Sigmoid colon (tissue), 7 donors: Measurements from ENCODE around the gene CPA5. TPM values are rescaled to one million over a fixed set of nuclear protein-coding genes. Genes with fewer than 3 reads are reported as not detected.

Experiments
- DNase-seq: peaks from one replicate; pipeline ENCODE4 v3.0.0-alpha.2; 2019
- H3K27ac ChIP-seq, 4 donors: fragments of 200-600 bp; sonication (generic); one replicate each; pipeline ENCODE4 v1.5.1; 2016 to 2019; ENCODE audit warnings: mild to moderate bottlenecking in 1 of 4
- H3K27me3 ChIP-seq, 3 donors: fragments of 200-600 bp; sonication (generic); one replicate each; pipeline ENCODE4 v1.5.1; 2019; ENCODE audit warnings: mild to moderate bottlenecking in 1 of 3
- H3K36me3 ChIP-seq, 4 donors: fragments of 200-600 bp; sonication (generic); one replicate each; pipeline ENCODE4 v1.5.1; 2016 to 2019
- H3K4me1 ChIP-seq, 4 donors: fragments of 200-600 bp; sonication (generic); one replicate each; pipeline ENCODE4 v1.5.1; 2017 to 2019
- H3K4me3 ChIP-seq, 4 donors: fragments of 200-600 bp; sonication (generic); one replicate each; pipeline ENCODE4 v1.5.1; 2017 to 2019; ENCODE audit warnings: mild to moderate bottlenecking in 2 of 4, moderate library complexity in 1 of 4
- H3K9me3 ChIP-seq, 4 donors: fragments of 200-600 bp in 3 of 4; sonication (generic) in 3 of 4; one replicate each; pipeline versions ENCODE4 v1.5.1 to v1.6.1; 2013 to 2019
- CTCF ChIP-seq, 4 experiments: fragments of 450-650 bp in 3 of 4; fragments of 200-600 bp in 1 of 4; IDR thresholded peaks; one replicate each; pipeline ENCODE4 v1.5.1; 2016 to 2019; ENCODE audit warnings: antibody characterized with exemption in 4 of 4, mild to moderate bottlenecking in 3 of 4, moderate library complexity in 2 of 4
- EP300 ChIP-seq, 4 donors: sonication (generic); formaldehyde crosslinking; IDR thresholded peaks; one replicate each; pipeline ENCODE4 v1.6.1; 2017; ENCODE audit warnings: antibody characterized with exemption in 4 of 4
- POLR2A ChIP-seq, 2 donors: fragments of 450-650 bp; IDR thresholded peaks; one replicate each; pipeline ENCODE4 v1.6.1; 2016; ENCODE audit warnings: antibody characterized with exemption in 2 of 2, mild to moderate bottlenecking in 2 of 2, moderate library complexity in 2 of 2
- POLR2AphosphoS5 ChIP-seq, 4 donors: sonication (generic); formaldehyde crosslinking; IDR thresholded peaks; one replicate each; pipeline ENCODE4 v1.6.1; 2017; ENCODE audit warnings: antibody characterized with exemption in 4 of 4
- WGBS, 2 donors: extraction: QIAGEN DNeasy Blood & Tissue Kit; methylation state at CpG; one replicate each; pipeline ENCODE4 v1.1.7; 2013; 5-methylcytosine and 5-hydroxymethylcytosine counted together
- intact Hi-C: fragments of 100-400 bp; cut with DNase I; formaldehyde crosslinking; loops from one replicate; pipeline ENCODE4 v1.15.1; 2023
- polyA plus RNA-seq, 3 donors: library from polyadenylated mRNA; stranded (reverse); fragments of 200-250 nt; gene quantifications; one replicate each; pipeline ENCODE4 v1.2.3, GENCODE V29; 2013
- total RNA-seq, 4 donors: library from RNA; depleted of rRNA; stranded (reverse); fragments of >200 nt; gene quantifications; one replicate each; pipeline ENCODE4 v1.1.0, GENCODE V29; 2016
- donor health status: healthy with polysubstance abuse.
- donor health status: Bipolar disorder and iron deficiency.
- donor health status: healthy.

The CPA5 gene
- total and polyA plus RNA-seq, 7 donors, result 1.1 TPM; not detected in 6

GRCh38 chr7:130346177-130346905 lies 1.7 kb downstream of the CPA5 start:
- Histone ChIP-seq H3K4me3 (no peak overlapping the region), H3K9me3 (no peaks in the 10 kb centered on the region), H3K4me1 (no peaks in the 10 kb centered on the region), H3K36me3 (no peaks in the 10 kb centered on the region), H3K27ac (no peak overlapping the region), H3K27me3 (no peaks in the 10 kb centered on the region)
- TF ChIP-seq CTCF (IDR thresholded peaks at IDR 0.05), result no peak
- TF ChIP-seq POLR2A (IDR thresholded peaks at IDR 0.05), result no peak
- no peak for TF ChIP-seq EP300 (IDR thresholded peaks at IDR 0.05)
- no peak for TF ChIP-seq POLR2AphosphoS5 (IDR thresholded peaks at IDR 0.05)
- no peak for DNase-seq
- 82 to 84% methylated on average over 10 of the region's 10 CpGs for WGBS, 2 donors
- intact Hi-C loops, result no loop called here

GRCh38 chr7:130346941-130347340 lies 2.3 kb downstream of the CPA5 start:
- Histone ChIP-seq H3K36me3 (no peaks in the 10 kb centered on the region), H3K27ac (no peak overlapping the region), H3K4me1 (no peaks in the 10 kb centered on the region), H3K9me3 (no peaks in the 10 kb centered on the region), H3K27me3 (no peaks in the 10 kb centered on the region), H3K4me3 (no peak overlapping the region)
- intact Hi-C loops, result no loop called here
- WGBS, 2 donors, result 88 to 90% methylated on average over 12 of the region's 12 CpGs
- TF ChIP-seq CTCF (IDR thresholded peaks at IDR 0.05) (no peak), POLR2A (IDR thresholded peaks at IDR 0.05) (no peak), EP300 (IDR thresholded peaks at IDR 0.05) (no peak), POLR2AphosphoS5 (IDR thresholded peaks at IDR 0.05) (no peak)
- DNase-seq, result no peak

- DNase-seq, result no peak
- WGBS, 2 donors, result 77 to 79% methylated on average over 16 of the region's 16 CpGs
- H3K27ac ChIP-seq, result peak overlapping the region in 1 of 4 donors; percentile 64
These were observed 5.5 kb downstream of the CPA5 start for GRCh38 chr7:130349911-130350782.

More at GRCh38 chr7:130349911-130350782, 5.5 kb downstream of the CPA5 start:
- Histone ChIP-seq H3K36me3 (no peaks in the 10 kb centered on the region), H3K4me1 (peaks cover 0 to 10% (median 4%) of the 10 kb centered on the region in 4 donors), H3K9me3 (no peaks in the 10 kb centered on the region), H3K27me3 (no peaks in the 10 kb centered on the region), H3K4me3 (no peak overlapping the region)
- intact Hi-C loops, result no loop called here
- TF ChIP-seq CTCF (IDR thresholded peaks at IDR 0.05) (no peak), EP300 (IDR thresholded peaks at IDR 0.05) (no peak), POLR2A (IDR thresholded peaks at IDR 0.05) (no peak), POLR2AphosphoS5 (IDR thresholded peaks at IDR 0.05) (no peak)
